NCI-H128 (cell line): ENCODE measurements around the gene PODXL.
A peak's percentile ranks its signal among the peaks of the same experiment; 100 is the strongest.
"Not testable (repeated sequence)": the region's sequence is repeated elsewhere in the genome, so short reads cannot be mapped to it uniquely, and the experiment has no call there.

ENCODE experiments used
- DNase-seq: peaks from one replicate; lab custom pipeline; 2025; ENCODE audit not compliant: unreplicated experiment; lab: John Stamatoyannopoulos, UW

Gene PODXL

GRCh38 chr7:131511774-131512535 is 44.5 kb downstream of the PODXL start:
- no peak for DNase-seq

GRCh38 chr7:131511071-131511470 is 45.4 kb downstream of the PODXL start:
- no peak for DNase-seq

- DNase-seq = no peak
These were observed 46.6 kb downstream of the PODXL start for GRCh38 chr7:131509781-131510180.

- DNase-seq = no peak
These were observed 47.5 kb downstream of the PODXL start for GRCh38 chr7:131508754-131509486.

- peak; percentile 20 for DNase-seq
These were observed 48.7 kb downstream of the PODXL start for GRCh38 chr7:131507592-131508331.

- no peak for DNase-seq
These were observed 49.8 kb downstream of the PODXL start for GRCh38 chr7:131506597-131506996.

GRCh38 chr7:131505636-131506557 is 50.5 kb downstream of the PODXL start:
- DNase-seq = no peak

GRCh38 chr7:131505037-131505620 is 51.3 kb downstream of the PODXL start:
- DNase-seq = not testable (repeated sequence)

GRCh38 chr7:131504157-131504899 is 52.1 kb downstream of the PODXL start:
- DNase-seq = no peak

GRCh38 chr7:131503639-131504038 is 52.8 kb downstream of the PODXL start:
- DNase-seq = no peak

GRCh38 chr7:131502810-131503508 is 53.5 kb downstream of the PODXL start:
- no peak for DNase-seq

GRCh38 chr7:131501930-131502685 is 54.3 kb downstream of the PODXL start:
- DNase-seq = no peak

- DNase-seq = no peak
These were observed 55.0 kb downstream of the PODXL start for GRCh38 chr7:131501422-131501821.

- no peak for DNase-seq
These were observed 56.1 kb downstream of the PODXL start for GRCh38 chr7:131500357-131500756.

- no peak for DNase-seq
These were observed 56.6 kb downstream of the PODXL start for GRCh38 chr7:131499801-131500200.

- no peak for DNase-seq
These were observed 58.1 kb downstream of the PODXL start for GRCh38 chr7:131498237-131498885.

GRCh38 chr7:131497454-131497853 is 59.0 kb downstream of the PODXL start:
- no peak for DNase-seq
